Suprapubic skin (tissue), 4 donors: ENCODE measurements around the gene GPR132. TPM values are rescaled to one million over a fixed set of nuclear protein-coding genes. Genes with fewer than 3 reads are reported as not detected.

Experiments
- DNase-seq, 2 donors: peaks; one replicate each; pipeline ENCODE4 v3.0.0-alpha.2; 2019; ENCODE audit warnings: low spot score in 2 of 2
- H3K27ac ChIP-seq: fragments of 200-600 bp; sonication (generic); one replicate; pipeline ENCODE4 v1.5.1; 2019
- H3K27me3 ChIP-seq: fragments of 200-600 bp; sonication (generic); one replicate; pipeline ENCODE4 v1.5.1; 2019
- H3K36me3 ChIP-seq: fragments of 200-600 bp; sonication (generic); one replicate; pipeline ENCODE4 v1.5.1; 2019
- H3K4me1 ChIP-seq: fragments of 200-600 bp; sonication (generic); one replicate; pipeline ENCODE4 v1.5.1; 2019
- H3K4me3 ChIP-seq: fragments of 200-600 bp; sonication (generic); one replicate; pipeline ENCODE4 v1.5.1; 2019; ENCODE audit warnings: mild to moderate bottlenecking
- H3K9me3 ChIP-seq: fragments of 200-600 bp; sonication (generic); one replicate; pipeline ENCODE4 v1.5.1; 2019
- CTCF ChIP-seq, 2 donors: fragments of 200-600 bp in 1 of 2; fragments of 450-650 bp in 1 of 2; sonication (generic) in 1 of 2; IDR thresholded peaks; one replicate each; pipeline ENCODE4 v1.5.1; 2016 to 2019; ENCODE audit warnings: antibody characterized with exemption in 2 of 2, mild to moderate bottlenecking in 1 of 2, moderate library complexity in 1 of 2
- EP300 ChIP-seq: sonication (generic); formaldehyde crosslinking; IDR thresholded peaks from one replicate; pipeline ENCODE4 v1.6.1; 2017; ENCODE audit warnings: antibody characterized with exemption
- POLR2A ChIP-seq, 2 donors: fragments of 450-650 bp; IDR thresholded peaks; one replicate each; pipeline ENCODE4 v1.6.1; 2017; ENCODE audit warnings: antibody characterized with exemption in 2 of 2, mild to moderate bottlenecking in 2 of 2, moderate library complexity in 2 of 2
- POLR2AphosphoS5 ChIP-seq, 3 donors: sonication (generic); formaldehyde crosslinking; IDR thresholded peaks; one replicate each; pipeline ENCODE4 v1.6.1; 2017; ENCODE audit warnings: antibody characterized with exemption in 3 of 3
- WGBS: methylation state at CpG from one replicate; pipeline ENCODE4 v1.1.5; 2018; 5-methylcytosine and 5-hydroxymethylcytosine counted together
- total RNA-seq, 4 donors: library from RNA; depleted of rRNA; stranded (reverse); fragments of >200 nt; gene quantifications; one replicate each; pipeline ENCODE4 v1.1.0, GENCODE V29; 2016

The GPR132 gene
- total RNA-seq, 4 donors from 2014 or later, result 0.95 to 2.7 (median 1.3) TPM

DNA sequence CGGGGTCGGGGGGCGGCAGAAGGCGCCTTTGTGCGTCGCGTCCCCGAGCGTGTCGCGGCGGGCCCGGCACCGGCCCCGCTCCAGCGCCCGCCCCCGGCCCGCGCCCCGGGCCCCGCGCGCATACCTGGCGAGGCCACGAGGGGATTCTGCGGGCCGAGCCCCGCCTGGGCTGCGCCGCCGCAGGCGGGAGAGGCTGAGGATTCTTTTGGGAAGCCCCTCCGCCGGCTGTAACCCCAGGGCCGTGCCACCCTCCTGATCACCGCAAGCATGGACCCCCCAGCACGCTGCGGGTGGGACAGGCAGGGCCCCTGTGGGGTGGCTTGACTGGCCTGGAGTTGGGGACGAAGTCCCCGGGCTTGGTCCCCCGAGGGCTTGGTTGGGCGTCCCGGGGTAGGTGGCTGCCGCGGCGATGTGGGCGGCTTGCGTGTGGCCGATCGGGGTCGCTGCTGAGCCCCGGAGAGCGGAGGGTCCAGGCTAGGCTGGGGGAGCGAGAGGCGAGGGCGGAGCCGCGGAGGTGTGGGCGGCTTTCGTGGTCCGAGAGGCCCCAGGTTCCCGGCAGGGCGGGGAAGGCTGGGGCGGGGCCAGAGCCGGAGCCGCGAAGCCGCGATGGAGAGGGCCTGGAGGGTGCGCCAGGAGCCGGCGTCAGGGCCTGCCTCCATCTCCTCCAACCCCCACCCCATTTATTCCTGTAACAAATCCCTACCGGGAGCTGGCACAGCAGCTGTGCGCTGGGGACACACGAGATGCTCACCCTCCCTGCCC is 28.4 kb upstream of the GPR132 start:
- no CpG with 5 or more reads among the region's 76 CpGs for WGBS
- TF ChIP-seq EP300 (no peak), CTCF (IDR thresholded peaks at IDR 0.05) (peak in 1 of 2 donors; percentile 27), POLR2A (IDR thresholded peaks at IDR 0.05) (no peak), POLR2AphosphoS5 (IDR thresholded peaks at IDR 0.05) (no peak)
- H3K27me3 ChIP-seq, result peaks cover 14% of the 10 kb centered on the region
- peak overlapping the region; percentile 86 for H3K27ac ChIP-seq
- no peaks in the 10 kb centered on the region for H3K36me3 ChIP-seq
- DNase-seq, result peak; percentile 68 to 81
- H3K4me1 ChIP-seq, result peaks cover 68% of the 10 kb centered on the region
- no peaks in the 10 kb centered on the region for H3K9me3 ChIP-seq
- H3K4me3 ChIP-seq, result peak overlapping the region; percentile 70

- Histone ChIP-seq H3K4me1 (peaks cover 73% of the 10 kb centered on the region), H3K9me3 (no peaks in the 10 kb centered on the region), H3K27me3 (peaks cover 14% of the 10 kb centered on the region), H3K4me3 (peak overlapping the region; percentile 70), H3K36me3 (no peaks in the 10 kb centered on the region), H3K27ac (peak overlapping the region; percentile 86)
- 27% methylated on average over 2 of the region's 46 CpGs for WGBS
- peak in 1 of 2 donors; percentile 73 for DNase-seq
- TF ChIP-seq POLR2A (IDR thresholded peaks at IDR 0.05) (no peak), POLR2AphosphoS5 (IDR thresholded peaks at IDR 0.05) (no peak), EP300 (no peak), CTCF (IDR thresholded peaks at IDR 0.05) (no peak)
These were observed 27.8 kb upstream of the GPR132 start for GRCh38 chr14:105093038-105093430.

- Histone ChIP-seq H3K27ac (peak overlapping the region; percentile 86), H3K9me3 (no peaks in the 10 kb centered on the region), H3K27me3 (peaks cover 14% of the 10 kb centered on the region), H3K36me3 (no peaks in the 10 kb centered on the region), H3K4me1 (peaks cover 75% of the 10 kb centered on the region), H3K4me3 (peak overlapping the region; percentile 70)
- 19% methylated on average over 15 of the region's 25 CpGs for WGBS
- TF ChIP-seq POLR2A (IDR thresholded peaks at IDR 0.05), result no peak
- no peak for TF ChIP-seq POLR2AphosphoS5 (IDR thresholded peaks at IDR 0.05)
- TF ChIP-seq CTCF (IDR thresholded peaks at IDR 0.05), result no peak
- TF ChIP-seq EP300, result no peak
- peak; percentile 63 to 77 for DNase-seq
These were observed 27.2 kb upstream of the GPR132 start for GRCh38 chr14:105092171-105093037.

- Histone ChIP-seq H3K27me3 (peaks cover 14% of the 10 kb centered on the region), H3K9me3 (no peaks in the 10 kb centered on the region), H3K36me3 (no peaks in the 10 kb centered on the region), H3K4me3 (peak overlapping the region; percentile 70), H3K4me1 (peaks cover 77% of the 10 kb centered on the region), H3K27ac (peak overlapping the region; percentile 86)
- TF ChIP-seq CTCF (IDR thresholded peaks at IDR 0.05), result no peak
- TF ChIP-seq POLR2AphosphoS5 (IDR thresholded peaks at IDR 0.05), result peak in 2 of 3 donors; percentile 88 to 96
- DNase-seq, result peak in 1 of 2 donors; percentile 89
- 15% methylated on average over 15 of the region's 19 CpGs for WGBS
These were observed 26.4 kb upstream of the GPR132 start for GRCh38 chr14:105091517-105092170.
